IMR-90 (cell line): ENCODE results near the gene ANO9.

Experiments
- CEBPB ChIP-seq: IDR thresholded peaks from 2 replicates; pipeline ENCODE4 v1.6.1; 2012; ENCODE audit warnings: low read depth, low read length, improper control_type of control experiment
- ELK1 ChIP-seq: fragments of 150-350 bp; IDR thresholded peaks from 2 replicates; pipeline ENCODE4 v1.6.1; 2016; ENCODE audit warnings: low read depth, mild to moderate bottlenecking, low read length, moderate library complexity, borderline replicate concordance
- FOS ChIP-seq: fragments of 150-350 bp; IDR thresholded peaks from 2 replicates; pipeline ENCODE4 v1.6.1; 2016; ENCODE audit warnings: low read depth, low read length
- MXI1 ChIP-seq: IDR thresholded peaks from 2 replicates; pipeline ENCODE4 v1.6.1; 2012; ENCODE audit warnings: low read depth, mild to moderate bottlenecking, low read length, moderate library complexity, borderline replicate concordance
- NFE2L2 ChIP-seq: fragments of 150-350 bp; IDR thresholded peaks from 2 replicates; pipeline ENCODE4 v1.6.1; 2016; ENCODE audit warnings: low read depth, mild to moderate bottlenecking, low read length
- POLR2A ChIP-seq: IDR thresholded peaks from 2 replicates; pipeline ENCODE4 v1.6.1; 2012; ENCODE audit warnings: mild to moderate bottlenecking, low read depth, low read length
- RAD21 ChIP-seq: IDR thresholded peaks from 2 replicates; pipeline ENCODE4 v1.6.1; 2012; ENCODE audit warnings: low read length, improper control_type of control experiment
- RCOR1 ChIP-seq: IDR thresholded peaks from 2 replicates; pipeline ENCODE4 v1.6.1; 2012; ENCODE audit warnings: mild to moderate bottlenecking, low read length, improper control_type of control experiment; ENCODE audit not compliant: insufficient replicate concordance
- RFX5 ChIP-seq: IDR thresholded peaks from 2 replicates; pipeline ENCODE4 v1.8.0; 2012; ENCODE audit warnings: low read depth, mild to moderate bottlenecking, low read length, moderate library complexity
- SMC3 ChIP-seq: fragments of 150-350 bp; IDR thresholded peaks from 2 replicates; pipeline ENCODE4 v1.6.1; 2016; ENCODE audit warnings: low read depth, mild to moderate bottlenecking, antibody characterized with exemption, low read length, moderate library complexity
- USF2 ChIP-seq: fragments of 150-350 bp; IDR thresholded peaks from 2 replicates; pipeline ENCODE4 v1.6.1; 2017; ENCODE audit warnings: mild to moderate bottlenecking, antibody characterized with exemption, low read length, low read depth
- TF ChIP-seq, protein P1 (sequence below): conservative IDR thresholded peaks from 2 replicates; pipeline ENCODE4 v1.5.1; 2012; ENCODE audit warnings: mild to moderate bottlenecking, low read depth, low read length, improper control_type of control experiment

- TF ChIP-seq, protein P1, sequence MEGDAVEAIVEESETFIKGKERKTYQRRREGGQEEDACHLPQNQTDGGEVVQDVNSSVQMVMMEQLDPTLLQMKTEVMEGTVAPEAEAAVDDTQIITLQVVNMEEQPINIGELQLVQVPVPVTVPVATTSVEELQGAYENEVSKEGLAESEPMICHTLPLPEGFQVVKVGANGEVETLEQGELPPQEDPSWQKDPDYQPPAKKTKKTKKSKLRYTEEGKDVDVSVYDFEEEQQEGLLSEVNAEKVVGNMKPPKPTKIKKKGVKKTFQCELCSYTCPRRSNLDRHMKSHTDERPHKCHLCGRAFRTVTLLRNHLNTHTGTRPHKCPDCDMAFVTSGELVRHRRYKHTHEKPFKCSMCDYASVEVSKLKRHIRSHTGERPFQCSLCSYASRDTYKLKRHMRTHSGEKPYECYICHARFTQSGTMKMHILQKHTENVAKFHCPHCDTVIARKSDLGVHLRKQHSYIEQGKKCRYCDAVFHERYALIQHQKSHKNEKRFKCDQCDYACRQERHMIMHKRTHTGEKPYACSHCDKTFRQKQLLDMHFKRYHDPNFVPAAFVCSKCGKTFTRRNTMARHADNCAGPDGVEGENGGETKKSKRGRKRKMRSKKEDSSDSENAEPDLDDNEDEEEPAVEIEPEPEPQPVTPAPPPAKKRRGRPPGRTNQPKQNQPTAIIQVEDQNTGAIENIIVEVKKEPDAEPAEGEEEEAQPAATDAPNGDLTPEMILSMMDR = no peak
- TF ChIP-seq FOS (no peak), POLR2A (no peak), RCOR1 (no peak), SMC3 (no peak), NFE2L2 (no peak), RFX5 (no peak), RAD21 (no peak), ELK1 (no peak), MXI1 (no peak), CEBPB (no peak), USF2 (no peak)
These were observed 67.9 kb downstream of the ANO9 start for GRCh38 chr11:373716-374551.
